K562 (cell line): ENCODE measurements around the gene MAP2K6. TPM values are rescaled to one million over a fixed set of nuclear protein-coding genes. Genes with fewer than 3 reads are reported as not detected.

Experiments used
- BRCA1 ChIP-seq, 2 experiments: fragments of 450-650 bp in 1 of 2; sonication (generic) in 1 of 2; formaldehyde crosslinking in 1 of 2; IDR thresholded peaks; 2 replicates each; pipeline versions ENCODE4 v1.5.0 to v1.6.1; 2017 to 2020; ENCODE audit warnings: mild to moderate bottlenecking in 1 of 2, missing genetic modification reagents in 1 of 2
- BRD9 ChIP-seq: fragments of 450-650 bp; IDR thresholded peaks from 2 replicates; pipeline ENCODE4 v1.6.1; 2018; ENCODE audit warnings: low read depth; ENCODE audit not compliant: partially characterized antibody
- CBFA2T3 ChIP-seq: fragments of 450-650 bp; IDR thresholded peaks from 2 replicates; pipeline ENCODE4 v1.6.1; 2017
- CREB3L1 ChIP-seq: fragments of 450-650 bp; IDR thresholded peaks from 2 replicates; pipeline ENCODE4 v1.6.1; 2014; ENCODE audit warnings: low read depth, mild to moderate bottlenecking, moderate library complexity, borderline replicate concordance
- GTF2A2 ChIP-seq: IDR thresholded peaks from 2 replicates; pipeline ENCODE4 v1.6.1; 2016; ENCODE audit warnings: mild to moderate bottlenecking, missing genetic modification characterization, missing compliant biosample characterization
- JUND ChIP-seq, 2 experiments: IDR thresholded peaks; 2 replicates in 1 of 2; 3 replicates in 1 of 2; pipeline ENCODE4 v1.6.1; 2011; ENCODE audit warnings: borderline replicate concordance in 2 of 2, low read depth in 2 of 2, low read length in 2 of 2, improper control_type of control experiment in 1 of 2, missing biosample characterization in 1 of 2, missing genetic modification characterization in 1 of 2, missing genetic modification reagents in 1 of 2
- MBD2 ChIP-seq: sonication (generic); IDR thresholded peaks from 2 replicates; pipeline ENCODE4 v1.6.1; 2016; ENCODE audit warnings: low read depth, borderline replicate concordance
- PTRF ChIP-seq: fragments of 450-650 bp; IDR thresholded peaks from 2 replicates; pipeline ENCODE4 v1.6.1; 2016; ENCODE audit warnings: mild to moderate bottlenecking, missing genetic modification characterization, missing compliant biosample characterization
- UBTF ChIP-seq, 2 experiments: IDR thresholded peaks; 2 replicates each; pipeline ENCODE4 v1.6.1; 2012; ENCODE audit warnings: improper control_type of control experiment in 2 of 2, low read depth in 2 of 2, low read length in 2 of 2, borderline replicate concordance in 1 of 2
- ZNF184 ChIP-seq: sonication (generic); formaldehyde crosslinking; IDR thresholded peaks from 2 replicates; pipeline ENCODE4 v1.5.0; 2020; ENCODE audit warnings: missing genetic modification reagents
- ZNF609 ChIP-seq: sonication (generic); formaldehyde crosslinking; IDR thresholded peaks from 2 replicates; pipeline ENCODE4 v1.8.1; 2023; ENCODE audit warnings: missing genetic modification reagents, mild to moderate bottlenecking, borderline replicate concordance
- polyA plus RNA-seq, 8 experiments: library from polyadenylated mRNA; depleted of rRNA in 4 of 8; stranded (reverse) in 5 of 8; unstranded in 3 of 8; fragments of >200 nt; fragmentation: Nextera tagmentation in 2 of 8; fragmentation: Illumina TruSeq in 1 of 8; extraction: Ambion mirVana in 2 of 8; extraction: Trizol in 1 of 8; gene quantifications; 2 replicates each; pipeline versions ENCODE4 v1.2.1 to v1.2.3, GENCODE V29; 2011 to 2014; ENCODE audit warnings: inconsistent platforms in 1 of 8, missing spikeins in 1 of 8
- total RNA-seq, 7 experiments: library from RNA; depleted of rRNA in 6 of 7; stranded (reverse); fragments of >200 nt in 6 of 7; fragmentation: Illumina TruSeq in 2 of 7; extraction: Trizol in 2 of 7; gene quantifications; 2 replicates each; pipeline versions ENCODE4 v1.2.1 to v1.2.3, GENCODE V29; 2011 to 2021; ENCODE audit warnings: low replicate concordance in 1 of 7
- TF ChIP-seq, protein P1 (sequence below): fragments of 450-650 bp; IDR thresholded peaks from 2 replicates; pipeline ENCODE4 v1.6.1; 2017; ENCODE audit warnings: antibody characterized with exemption, mild to moderate bottlenecking

MAP2K6 gene
- total and polyA plus RNA-seq, 9 of the 15 experiments (the other 6 are each of a cell fraction or from before 2014, with no cell fraction given), result 0.07 to 0.13 TPM; not detected in 7

- TF ChIP-seq ZNF609 (CRISPR knock-in tag), result no peak
- no peak for TF ChIP-seq JUND (IDR thresholded peaks at IDR 0.05; ENCODE audit: borderline replicate concordance, low read depth, low read length)
- TF ChIP-seq JUND (tag; IDR thresholded peaks at IDR 0.05; ENCODE audit: borderline replicate concordance, low read depth, low read length), result no peak
- no peak for TF ChIP-seq PTRF (tag)
- no peak for TF ChIP-seq GTF2A2 (tag)
- no peak for TF ChIP-seq UBTF (IDR thresholded peaks at IDR 0.05; ENCODE audit: borderline replicate concordance in 1 of 2, low read depth in 2 of 2, low read length in 2 of 2)
- TF ChIP-seq BRCA1 (IDR thresholded peaks at IDR 0.05), result no peak
- no peak for TF ChIP-seq BRCA1 (CRISPR knock-in tag; IDR thresholded peaks at IDR 0.05)
- no peak for TF ChIP-seq MBD2
- TF ChIP-seq, protein P1, sequence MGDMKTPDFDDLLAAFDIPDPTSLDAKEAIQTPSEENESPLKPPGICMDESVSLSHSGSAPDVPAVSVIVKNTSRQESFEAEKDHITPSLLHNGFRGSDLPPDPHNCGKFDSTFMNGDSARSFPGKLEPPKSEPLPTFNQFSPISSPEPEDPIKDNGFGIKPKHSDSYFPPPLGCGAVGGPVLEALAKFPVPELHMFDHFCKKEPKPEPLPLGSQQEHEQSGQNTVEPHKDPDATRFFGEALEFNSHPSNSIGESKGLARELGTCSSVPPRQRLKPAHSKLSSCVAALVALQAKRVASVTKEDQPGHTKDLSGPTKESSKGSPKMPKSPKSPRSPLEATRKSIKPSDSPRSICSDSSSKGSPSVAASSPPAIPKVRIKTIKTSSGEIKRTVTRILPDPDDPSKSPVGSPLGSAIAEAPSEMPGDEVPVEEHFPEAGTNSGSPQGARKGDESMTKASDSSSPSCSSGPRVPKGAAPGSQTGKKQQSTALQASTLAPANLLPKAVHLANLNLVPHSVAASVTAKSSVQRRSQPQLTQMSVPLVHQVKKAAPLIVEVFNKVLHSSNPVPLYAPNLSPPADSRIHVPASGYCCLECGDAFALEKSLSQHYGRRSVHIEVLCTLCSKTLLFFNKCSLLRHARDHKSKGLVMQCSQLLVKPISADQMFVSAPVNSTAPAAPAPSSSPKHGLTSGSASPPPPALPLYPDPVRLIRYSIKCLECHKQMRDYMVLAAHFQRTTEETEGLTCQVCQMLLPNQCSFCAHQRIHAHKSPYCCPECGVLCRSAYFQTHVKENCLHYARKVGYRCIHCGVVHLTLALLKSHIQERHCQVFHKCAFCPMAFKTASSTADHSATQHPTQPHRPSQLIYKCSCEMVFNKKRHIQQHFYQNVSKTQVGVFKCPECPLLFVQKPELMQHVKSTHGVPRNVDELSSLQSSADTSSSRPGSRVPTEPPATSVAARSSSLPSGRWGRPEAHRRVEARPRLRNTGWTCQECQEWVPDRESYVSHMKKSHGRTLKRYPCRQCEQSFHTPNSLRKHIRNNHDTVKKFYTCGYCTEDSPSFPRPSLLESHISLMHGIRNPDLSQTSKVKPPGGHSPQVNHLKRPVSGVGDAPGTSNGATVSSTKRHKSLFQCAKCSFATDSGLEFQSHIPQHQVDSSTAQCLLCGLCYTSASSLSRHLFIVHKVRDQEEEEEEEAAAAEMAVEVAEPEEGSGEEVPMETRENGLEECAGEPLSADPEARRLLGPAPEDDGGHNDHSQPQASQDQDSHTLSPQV, result no peak
- no peak for TF ChIP-seq ZNF184 (CRISPR knock-in tag)
- no peak; the same call in 1 of the 2 replicates for TF ChIP-seq CREB3L1
- TF ChIP-seq CBFA2T3, result no peak
- no peak for TF ChIP-seq BRD9
Measured at GRCh38 chr17:69414408-69415274, at the start of gene MAP2K6 (continued).
